ENCODE measurements around the gene PEF1. TPM values are rescaled to one million over a fixed set of nuclear protein-coding genes. Genes with fewer than 3 reads are reported as not detected.
"Not testable (repeated sequence)": the region's sequence is repeated elsewhere in the genome, so short reads cannot be mapped to it uniquely, and the experiment has no call there.

Gene PEF1
- polyA plus RNA-seq, 4 donors, result 55.5 to 72.2 (median 59.1) TPM

DNA sequence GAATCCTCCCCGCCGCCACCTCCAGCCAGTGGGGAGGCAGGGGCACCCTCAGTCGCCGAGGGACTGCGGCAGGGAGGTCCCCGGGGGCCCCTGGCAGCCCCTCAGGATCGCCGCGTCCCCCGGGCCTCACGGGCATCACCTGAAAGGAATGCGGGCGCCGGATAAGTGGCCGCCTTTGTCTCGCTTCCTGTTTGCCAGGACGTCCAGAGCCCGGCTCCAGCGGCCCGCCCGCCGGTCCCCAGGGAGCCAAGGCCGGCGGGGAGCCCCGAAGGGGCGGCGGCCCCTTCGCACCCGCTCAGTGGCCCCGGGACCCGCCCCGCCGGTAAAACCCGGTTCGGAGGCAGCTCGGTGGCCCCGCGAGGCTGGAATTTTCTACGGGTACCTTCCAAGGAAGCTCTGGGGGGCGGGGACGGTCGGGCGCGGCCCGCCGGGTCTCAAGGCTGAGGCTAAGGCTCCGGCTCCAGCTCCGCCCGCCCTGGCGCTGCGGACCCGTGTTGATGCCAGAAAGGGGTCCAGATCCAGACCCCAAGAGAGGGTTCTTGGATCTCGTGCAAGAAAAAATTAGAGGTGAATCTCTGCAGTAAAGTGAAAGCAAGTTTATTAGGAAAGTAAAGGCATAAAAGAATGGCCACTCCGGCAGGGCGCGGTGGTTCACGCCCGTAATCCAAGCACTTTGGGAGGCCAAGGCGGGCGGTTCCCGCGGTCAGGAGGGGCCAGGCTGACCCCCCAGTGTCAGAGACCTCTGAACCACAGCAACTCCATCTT, 55.7 kb downstream of the PEF1 start:
- no peaks in the 10 kb centered on the region for H3K9me3 ChIP-seq (ENCODE audit: control insufficient read depth in 2 of 2, insufficient read depth in 1 of 2, low read depth in 1 of 2, low read length in 1 of 2)
- no peak for FAIRE-seq
- DNase-seq, result peak; percentile 61 to 84
- H3K36me3 ChIP-seq (ENCODE audit: control insufficient read depth in 3 of 3, insufficient read depth in 2 of 3, low read depth in 1 of 3, low read length in 3 of 3), result peaks cover 0 to 44% (median 0%) of the 10 kb centered on the region in 3 donors
- H3K4me3 ChIP-seq (ENCODE audit: low read depth in 1 of 3, low read length in 3 of 3), result peak overlapping the region in 2 of 3 donors; percentile 37 to 57
- no peaks in the 10 kb centered on the region for H3K27me3 ChIP-seq (ENCODE audit: control insufficient read depth in 3 of 3, insufficient read depth in 3 of 3, low read length in 3 of 3)
- H3K4me1 ChIP-seq (ENCODE audit: control insufficient read depth in 3 of 3, insufficient read depth in 2 of 3, low read depth in 1 of 3, low read length in 2 of 3), result peaks cover 0 to 51% (median 5%) of the 10 kb centered on the region in 3 donors
- 6 to 18% (median 16%) methylated on average over 55 to 62 of the region's 62 CpGs for WGBS, 3 donors
- peak overlapping the region; percentile 73 to 83 (median 81) for H3K27ac ChIP-seq (ENCODE audit: low read depth in 1 of 3, low read length in 2 of 3)

DNA sequence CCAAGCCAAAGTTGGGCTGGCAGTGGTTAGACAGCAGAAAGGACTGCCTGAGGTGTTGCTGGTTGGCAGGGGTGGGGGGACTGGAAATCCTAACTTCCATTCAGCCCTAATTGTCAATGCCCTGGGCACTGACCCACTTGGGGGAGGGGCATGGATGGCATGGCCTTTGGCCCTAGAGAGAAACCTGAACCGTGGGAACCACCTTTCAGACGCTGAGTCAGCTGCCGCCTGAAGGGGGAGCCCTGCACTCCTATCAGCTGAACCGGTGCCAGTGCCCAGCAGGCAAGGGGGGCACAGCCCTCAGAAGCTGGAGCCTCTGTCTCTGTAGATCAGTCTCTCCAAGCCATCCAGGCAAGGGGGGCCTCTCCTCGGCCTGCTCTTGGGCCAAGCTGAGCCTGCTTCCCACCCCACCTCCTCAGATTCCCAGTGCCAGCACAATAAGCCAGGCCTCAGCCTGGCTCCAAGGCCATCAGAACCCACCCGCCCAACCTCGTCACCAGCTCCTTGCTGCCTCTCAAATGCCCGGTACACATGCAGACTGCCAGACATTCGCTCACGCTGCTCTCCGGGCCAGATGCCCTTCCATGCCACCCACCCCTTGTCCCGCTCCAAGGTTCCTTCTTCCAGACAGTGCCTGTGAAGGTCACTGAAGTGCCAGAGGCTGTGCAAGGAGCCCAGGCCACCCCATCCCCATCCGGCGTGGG, 56.8 kb downstream of the PEF1 start:
- H3K27me3 ChIP-seq (ENCODE audit: control insufficient read depth in 3 of 3, insufficient read depth in 3 of 3, low read length in 3 of 3), result no peaks in the 10 kb centered on the region
- FAIRE-seq, result no peak
- no peaks in the 10 kb centered on the region for H3K9me3 ChIP-seq (ENCODE audit: control insufficient read depth in 2 of 2, insufficient read depth in 1 of 2, low read depth in 1 of 2, low read length in 1 of 2)
- no peak overlapping the region for H3K4me3 ChIP-seq (ENCODE audit: low read depth in 1 of 3, low read length in 3 of 3)
- H3K4me1 ChIP-seq (ENCODE audit: control insufficient read depth in 3 of 3, insufficient read depth in 2 of 3, low read depth in 1 of 3, low read length in 2 of 3), result peaks cover 0 to 60% (median 5%) of the 10 kb centered on the region in 3 donors
- peak; percentile 81 to 83 for DNase-seq
- peaks cover 0 to 55% (median 0%) of the 10 kb centered on the region in 3 donors for H3K36me3 ChIP-seq (ENCODE audit: control insufficient read depth in 3 of 3, insufficient read depth in 2 of 3, low read depth in 1 of 3, low read length in 3 of 3)
- H3K27ac ChIP-seq (ENCODE audit: low read depth in 1 of 3, low read length in 2 of 3), result peak overlapping the region; percentile 8 to 83 (median 81)
- 17 to 43% (median 28%) methylated on average over 14 of the region's 14 CpGs for WGBS, 3 donors

DNA sequence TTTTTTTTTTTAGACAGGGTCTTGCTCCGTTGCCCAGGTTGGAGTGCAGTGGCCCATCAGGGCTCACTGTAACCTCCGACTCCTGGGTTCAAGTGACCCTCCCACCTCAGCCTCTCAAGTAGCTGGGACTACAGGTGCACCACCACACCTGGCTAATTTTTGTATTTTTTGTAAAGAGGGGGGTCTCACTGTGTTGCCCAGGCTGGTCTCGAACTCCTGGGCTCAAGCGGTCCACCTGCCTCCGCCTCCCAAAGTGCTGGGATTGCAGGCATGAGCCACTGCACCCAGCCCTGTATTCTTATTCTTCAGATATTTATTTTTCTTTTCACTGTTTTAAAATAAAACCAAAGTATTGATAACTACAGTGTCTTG, 57.4 kb downstream of the PEF1 start:
- H3K27me3 ChIP-seq (ENCODE audit: control insufficient read depth in 3 of 3, insufficient read depth in 3 of 3, low read length in 3 of 3); DNase-seq; H3K9me3 ChIP-seq (ENCODE audit: control insufficient read depth in 2 of 2, insufficient read depth in 1 of 2, low read depth in 1 of 2, low read length in 1 of 2); FAIRE-seq; H3K4me3 ChIP-seq (ENCODE audit: low read depth in 1 of 3, low read length in 3 of 3): not testable (repeated sequence)
- H3K4me1 ChIP-seq (ENCODE audit: control insufficient read depth in 3 of 3, insufficient read depth in 2 of 3, low read depth in 1 of 3, low read length in 2 of 3), result peaks cover 0 to 65% (median 5%) of the 10 kb centered on the region in 3 donors
- 90 to 96% (median 92%) methylated on average over 5 of the region's 5 CpGs for WGBS, 3 donors
- peak overlapping the region in 2 of 3 donors; percentile 81 to 83 for H3K27ac ChIP-seq (ENCODE audit: low read depth in 1 of 3, low read length in 2 of 3)
- peaks cover 0 to 60% (median 0%) of the 10 kb centered on the region in 3 donors for H3K36me3 ChIP-seq (ENCODE audit: control insufficient read depth in 3 of 3, insufficient read depth in 2 of 3, low read depth in 1 of 3, low read length in 3 of 3)

DNA sequence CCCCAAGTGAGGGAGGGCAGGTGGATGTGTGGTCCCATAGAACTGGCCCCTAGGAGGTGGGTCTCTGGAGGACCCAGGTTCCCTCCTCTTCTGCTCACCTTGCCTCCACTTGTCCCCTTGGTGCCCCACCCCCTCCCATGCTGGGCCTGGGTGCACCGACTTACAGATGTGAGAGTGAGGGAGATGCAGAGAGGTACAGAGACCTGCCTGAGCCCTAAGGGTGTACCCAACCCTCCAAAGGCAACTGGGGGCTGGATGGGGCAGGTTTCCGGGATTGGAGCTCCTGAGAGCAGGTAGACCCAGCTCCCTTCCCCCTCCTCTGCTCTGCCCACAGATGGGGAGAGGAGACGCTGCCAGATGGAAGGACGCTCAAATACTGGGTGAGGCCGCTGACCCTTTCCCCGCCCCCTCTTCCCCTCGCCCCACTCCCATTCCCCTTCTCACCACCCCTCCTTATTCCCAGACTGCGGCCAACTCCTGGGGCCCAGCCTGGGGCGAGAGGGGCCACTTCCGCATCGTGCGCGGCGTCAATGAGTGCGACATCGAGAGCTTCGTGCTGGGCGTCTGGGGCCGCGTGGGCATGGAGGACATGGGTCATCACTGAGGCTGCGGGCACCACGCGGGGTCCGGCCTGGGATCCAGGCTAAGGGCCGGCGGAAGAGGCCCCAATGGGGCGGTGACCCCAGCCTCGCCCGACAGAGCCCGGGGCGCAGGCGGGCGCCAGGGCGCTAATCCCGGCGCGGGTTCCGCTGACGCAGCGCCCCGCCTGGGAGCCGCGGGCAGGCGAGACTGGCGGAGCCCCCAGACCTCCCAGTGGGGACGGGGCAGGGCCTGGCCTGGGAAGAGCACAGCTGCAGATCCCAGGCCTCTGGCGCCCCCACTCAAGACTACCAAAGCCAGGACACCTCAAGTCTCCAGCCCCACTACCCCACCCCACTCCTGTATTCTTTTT, 58.0 kb downstream of the PEF1 start:
- 72 to 87% (median 76%) methylated on average over 36 to 47 of the region's 47 CpGs for WGBS, 3 donors
- Histone ChIP-seq H3K4me1 (ENCODE audit: control insufficient read depth in 3 of 3, insufficient read depth in 2 of 3, low read depth in 1 of 3, low read length in 2 of 3) (peaks cover 0 to 65% (median 5%) of the 10 kb centered on the region in 3 donors), H3K9me3 (ENCODE audit: control insufficient read depth in 2 of 2, insufficient read depth in 1 of 2, low read depth in 1 of 2, low read length in 1 of 2) (no peaks in the 10 kb centered on the region), H3K36me3 (ENCODE audit: control insufficient read depth in 3 of 3, insufficient read depth in 2 of 3, low read depth in 1 of 3, low read length in 3 of 3) (peaks cover 0 to 63% (median 0%) of the 10 kb centered on the region in 3 donors), H3K27ac (ENCODE audit: low read depth in 1 of 3, low read length in 2 of 3) (no peak overlapping the region), H3K27me3 (ENCODE audit: control insufficient read depth in 3 of 3, insufficient read depth in 3 of 3, low read length in 3 of 3) (no peaks in the 10 kb centered on the region), H3K4me3 (ENCODE audit: low read depth in 1 of 3, low read length in 3 of 3) (no peak overlapping the region)
- no peak for DNase-seq
- no peak for FAIRE-seq

DNA sequence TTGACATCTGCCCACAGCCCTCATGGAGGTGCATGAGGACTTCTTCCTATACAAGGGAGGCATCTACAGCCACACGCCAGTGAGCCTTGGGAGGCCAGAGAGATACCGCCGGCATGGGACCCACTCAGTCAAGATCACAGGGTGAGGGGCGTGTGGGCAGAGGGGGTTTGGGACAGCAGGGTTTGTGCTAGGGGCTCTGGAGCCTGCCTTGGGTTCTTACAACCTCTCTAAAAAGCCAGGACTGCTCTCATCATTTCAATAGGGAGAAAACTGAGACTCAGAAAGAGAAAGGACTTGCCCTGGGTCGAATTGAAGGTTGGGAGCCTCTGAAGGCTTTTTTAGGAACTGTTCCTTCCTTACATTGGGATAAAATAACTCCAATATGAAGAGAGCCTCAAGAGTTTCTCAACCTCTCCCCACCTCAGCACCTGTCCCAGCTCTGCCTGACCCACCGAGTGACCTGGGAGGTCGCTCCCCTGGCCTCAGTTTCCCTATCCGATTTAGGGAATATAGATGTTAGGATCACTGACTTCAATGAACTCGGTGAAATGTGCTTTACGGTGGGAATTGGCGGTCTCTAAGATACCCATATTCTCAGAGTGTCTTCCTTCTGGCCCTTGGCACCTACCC, 58.8 kb downstream of the PEF1 start:
- WGBS, 3 donors, result 83 to 85% (median 83%) methylated on average over 11 of the region's 11 CpGs
- peaks cover 0 to 68% (median 5%) of the 10 kb centered on the region in 3 donors for H3K4me1 ChIP-seq (ENCODE audit: control insufficient read depth in 3 of 3, insufficient read depth in 2 of 3, low read depth in 1 of 3, low read length in 2 of 3)
- FAIRE-seq (no peak), DNase-seq (no peak)
- H3K27ac ChIP-seq (ENCODE audit: low read depth in 1 of 3, low read length in 2 of 3), result no peak overlapping the region
- no peak overlapping the region for H3K4me3 ChIP-seq (ENCODE audit: low read depth in 1 of 3, low read length in 3 of 3)
- peaks cover 0 to 69% (median 0%) of the 10 kb centered on the region in 3 donors for H3K36me3 ChIP-seq (ENCODE audit: control insufficient read depth in 3 of 3, insufficient read depth in 2 of 3, low read depth in 1 of 3, low read length in 3 of 3)
- no peaks in the 10 kb centered on the region for H3K27me3 ChIP-seq (ENCODE audit: control insufficient read depth in 3 of 3, insufficient read depth in 3 of 3, low read length in 3 of 3)
- no peaks in the 10 kb centered on the region for H3K9me3 ChIP-seq (ENCODE audit: control insufficient read depth in 2 of 2, insufficient read depth in 1 of 2, low read depth in 1 of 2, low read length in 1 of 2)

DNA sequence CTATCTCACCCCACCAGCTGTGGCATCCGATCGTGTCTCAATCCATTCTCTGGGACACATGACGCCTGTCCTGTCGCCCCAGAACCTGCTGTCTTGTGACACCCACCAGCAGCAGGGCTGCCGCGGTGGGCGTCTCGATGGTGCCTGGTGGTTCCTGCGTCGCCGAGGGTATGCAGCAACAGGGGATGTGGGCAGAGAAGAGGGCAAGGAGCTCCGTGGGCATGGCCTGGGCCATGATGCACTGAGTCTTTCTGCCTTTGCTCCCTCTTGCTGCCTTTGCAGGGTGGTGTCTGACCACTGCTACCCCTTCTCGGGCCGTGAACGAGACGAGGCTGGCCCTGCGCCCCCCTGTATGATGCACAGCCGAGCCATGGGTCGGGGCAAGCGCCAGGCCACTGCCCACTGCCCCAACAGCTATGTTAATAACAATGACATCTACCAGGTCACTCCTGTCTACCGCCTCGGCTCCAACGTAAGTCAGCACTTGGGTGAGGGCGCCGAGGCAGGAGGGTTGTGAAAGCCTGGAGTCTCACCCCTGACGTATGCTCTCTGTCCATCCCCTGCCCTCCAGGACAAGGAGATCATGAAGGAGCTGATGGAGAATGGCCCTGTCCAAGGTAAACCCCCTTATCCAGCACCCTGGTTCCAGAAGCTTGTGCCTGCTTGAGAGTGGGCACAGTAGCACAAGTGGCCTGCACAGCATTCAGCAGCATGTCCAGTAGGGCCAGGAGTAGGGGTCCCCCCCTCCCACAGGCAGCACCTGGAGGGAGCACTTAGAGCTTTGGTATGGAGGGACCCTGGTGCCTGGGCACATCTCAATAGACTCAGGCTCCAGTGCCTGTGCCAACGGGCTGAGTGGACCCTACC, 59.6 kb downstream of the PEF1 start:
- Histone ChIP-seq H3K4me3 (ENCODE audit: low read depth in 1 of 3, low read length in 3 of 3) (no peak overlapping the region), H3K27ac (ENCODE audit: low read depth in 1 of 3, low read length in 2 of 3) (no peak overlapping the region), H3K9me3 (ENCODE audit: control insufficient read depth in 2 of 2, insufficient read depth in 1 of 2, low read depth in 1 of 2, low read length in 1 of 2) (no peaks in the 10 kb centered on the region), H3K4me1 (ENCODE audit: control insufficient read depth in 3 of 3, insufficient read depth in 2 of 3, low read depth in 1 of 3, low read length in 2 of 3) (peaks cover 0 to 75% (median 5%) of the 10 kb centered on the region in 3 donors), H3K36me3 (ENCODE audit: control insufficient read depth in 3 of 3, insufficient read depth in 2 of 3, low read depth in 1 of 3, low read length in 3 of 3) (peaks cover 0 to 75% (median 0%) of the 10 kb centered on the region in 3 donors), H3K27me3 (ENCODE audit: control insufficient read depth in 3 of 3, insufficient read depth in 3 of 3, low read length in 3 of 3) (no peaks in the 10 kb centered on the region)
- FAIRE-seq (no peak), DNase-seq (no peak)
- 89 to 91% (median 89%) methylated on average over 26 to 27 of the region's 27 CpGs for WGBS, 3 donors

Measured in small intestine (tissue), 7 donors.